Measurements from ENCODE around the gene COL1A1. TPM values are rescaled to one million over a fixed set of nuclear protein-coding genes. Genes with fewer than 3 reads are reported as not detected.

COL1A1 gene
- total RNA-seq, 1 experiment from 2014 or later = 104 TPM

DNA sequence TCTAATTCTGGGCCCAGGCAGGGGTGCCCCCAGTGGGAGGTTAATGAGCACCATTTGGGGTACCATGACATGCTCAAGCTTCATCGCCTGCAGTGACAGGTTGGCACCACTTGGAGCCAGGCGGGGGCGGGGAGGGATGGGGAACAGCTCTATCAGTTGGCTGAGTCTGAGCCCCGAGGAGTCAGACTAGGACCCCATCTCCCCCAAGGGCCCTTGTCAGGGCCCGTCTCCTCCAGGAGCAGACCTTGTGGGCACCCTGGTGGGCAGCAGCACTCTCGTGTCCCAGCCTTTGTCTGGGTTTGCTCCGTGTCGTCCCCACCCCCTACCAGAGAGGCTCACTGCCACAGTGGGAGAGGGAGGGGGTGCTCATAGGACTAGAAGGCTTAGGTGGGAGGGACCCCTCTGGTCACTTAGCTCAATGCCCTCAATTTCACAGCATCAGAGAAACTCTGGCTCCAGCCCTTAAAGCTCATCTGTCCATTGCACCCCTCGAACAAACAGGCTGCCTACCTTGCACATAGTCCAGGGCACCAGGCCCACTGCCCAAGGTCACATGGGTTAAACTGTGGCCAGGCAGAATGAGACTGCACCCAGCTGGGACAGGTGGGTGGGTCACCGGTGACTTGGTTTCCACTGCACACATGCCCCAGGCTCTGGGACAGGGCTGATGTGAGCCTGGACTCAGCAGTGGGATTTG is 55.1 kb downstream of the COL1A1 start:
- no peaks in the 10 kb centered on the region for H3K9me3 Mint-ChIP-seq
- H3K4ac ChIP-seq (ENCODE audit: low read depth, low read length) = no peak overlapping the region
- no peak overlapping the region for H2AFZ ChIP-seq (ENCODE audit: low read length)
- H3T11ph ChIP-seq (ENCODE audit: low read length) = no peak overlapping the region
- H3K4me3 Mint-ChIP-seq = no peak overlapping the region
- H3K27ac Mint-ChIP-seq = no peak overlapping the region
- no peak overlapping the region for H2BK15ac ChIP-seq (ENCODE audit: low read depth, low read length)
- H3K9me3 ChIP-seq (ENCODE audit: control insufficient read depth, low read depth, low read length) = no peaks in the 10 kb centered on the region
- DNase-seq = no peak
- H3K23me2 ChIP-seq (ENCODE audit: insufficient read length, low read depth, low read length, poor library complexity, severe bottlenecking) = peaks cover 19% of the 10 kb centered on the region
- H3K36me3 Mint-ChIP-seq (ENCODE audit: insufficient read depth in 1 of 3, low read depth in 3 of 3) = peaks cover 14 to 40% (median 30%) of the 10 kb centered on the region in 3 experiments; a peak in 6 of 7 replicates
- no peaks in the 10 kb centered on the region; the same call in 1 of the 2 replicates for H3K4me1 ChIP-seq (ENCODE audit: insufficient read depth, low read length)
- no CpG with 5 or more reads among the region's 10 CpGs for WGBS (ENCODE audit: extremely low coverage, insufficient read length, low lambda C conversion rate)
- H4K5ac ChIP-seq (ENCODE audit: insufficient read length, low read depth, low read length) = no peak overlapping the region
- H2BK5ac ChIP-seq (ENCODE audit: insufficient read length, low read length) = no peak overlapping the region
- H3K79me1 ChIP-seq (ENCODE audit: insufficient read depth, low read depth, low read length, poor library complexity, severe bottlenecking) = no peaks in the 10 kb centered on the region
- no peak overlapping the region for H3K4me2 ChIP-seq (ENCODE audit: insufficient read depth, insufficient read length, low read length)
- H3K79me2 ChIP-seq (ENCODE audit: insufficient read depth, low read length) = no peaks in the 10 kb centered on the region
- no peak overlapping the region for H4K91ac ChIP-seq (ENCODE audit: insufficient read length, low read depth, low read length)
- H3K18ac ChIP-seq (ENCODE audit: insufficient read length, low read depth, low read length) = no peak overlapping the region
- no peak overlapping the region for H3K23ac ChIP-seq (ENCODE audit: insufficient read length, low read depth, low read length)
- H3K27me3 Mint-ChIP-seq (ENCODE audit: low read depth) = peaks cover 13% of the 10 kb centered on the region
- peaks cover 23 to 45% of the 10 kb centered on the region in 2 experiments for H3K4me1 Mint-ChIP-seq
- H2BK20ac ChIP-seq (ENCODE audit: low read depth, low read length, poor library complexity, severe bottlenecking) = no peak overlapping the region
- no peak overlapping the region for H2AK5ac ChIP-seq (ENCODE audit: insufficient read length, low read length)
- H2BK120ac ChIP-seq (ENCODE audit: low read depth, low read length, poor library complexity, severe bottlenecking) = no peak overlapping the region
- no peak overlapping the region for H3K9ac ChIP-seq (ENCODE audit: extremely low read depth, insufficient read length, low read length)
- H2BK12ac ChIP-seq (ENCODE audit: insufficient read length, low read depth, low read length) = no peak overlapping the region
- no peaks in the 10 kb centered on the region for H4K20me1 ChIP-seq (ENCODE audit: control insufficient read depth, insufficient read depth, insufficient read length)
- H3K56ac ChIP-seq (ENCODE audit: insufficient read length, low read depth, low read length) = no peak overlapping the region
- H3K14ac ChIP-seq (ENCODE audit: insufficient read depth, low read length) = no peak overlapping the region
- H3K27me3 ChIP-seq (ENCODE audit: insufficient read depth, low read length) = no peaks in the 10 kb centered on the region; the same call in 1 of the 2 replicates
- H4K8ac ChIP-seq (replicated peaks; ENCODE audit: insufficient read length, low read depth, low read length) = no peak overlapping the region
- TF ChIP-seq, protein P1, sequence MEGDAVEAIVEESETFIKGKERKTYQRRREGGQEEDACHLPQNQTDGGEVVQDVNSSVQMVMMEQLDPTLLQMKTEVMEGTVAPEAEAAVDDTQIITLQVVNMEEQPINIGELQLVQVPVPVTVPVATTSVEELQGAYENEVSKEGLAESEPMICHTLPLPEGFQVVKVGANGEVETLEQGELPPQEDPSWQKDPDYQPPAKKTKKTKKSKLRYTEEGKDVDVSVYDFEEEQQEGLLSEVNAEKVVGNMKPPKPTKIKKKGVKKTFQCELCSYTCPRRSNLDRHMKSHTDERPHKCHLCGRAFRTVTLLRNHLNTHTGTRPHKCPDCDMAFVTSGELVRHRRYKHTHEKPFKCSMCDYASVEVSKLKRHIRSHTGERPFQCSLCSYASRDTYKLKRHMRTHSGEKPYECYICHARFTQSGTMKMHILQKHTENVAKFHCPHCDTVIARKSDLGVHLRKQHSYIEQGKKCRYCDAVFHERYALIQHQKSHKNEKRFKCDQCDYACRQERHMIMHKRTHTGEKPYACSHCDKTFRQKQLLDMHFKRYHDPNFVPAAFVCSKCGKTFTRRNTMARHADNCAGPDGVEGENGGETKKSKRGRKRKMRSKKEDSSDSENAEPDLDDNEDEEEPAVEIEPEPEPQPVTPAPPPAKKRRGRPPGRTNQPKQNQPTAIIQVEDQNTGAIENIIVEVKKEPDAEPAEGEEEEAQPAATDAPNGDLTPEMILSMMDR (conservative IDR thresholded peaks at IDR 0.05) = no peak
- no peak overlapping the region for H3K27ac ChIP-seq (ENCODE audit: insufficient read length, low read depth, low read length)

Data from H9 (cell line).